HEK293 (cell line): ENCODE data around the gene NECTIN2.

Source experiments
- CTCF ChIA-PET: fragments of 350-600 bp; formaldehyde crosslinking; extraction: SDS; loops from one replicate; lab custom pipeline; 2021; ENCODE audit warnings: antibody characterized with exemption; lab: Yijun Ruan, JAX
- POLR2A ChIA-PET: fragments of 300-600 bp; formaldehyde crosslinking; extraction: SDS; loops from one replicate; lab custom pipeline; 2020; ENCODE audit warnings: antibody characterized with exemption, inconsistent platforms; lab: Yijun Ruan, JAX
- H3K27ac ChIP-seq: fragments of 200-500 bp; sonication (Bioruptor generic); 2 replicates; pipeline ENCODE4 v1.5.1; 2014; ENCODE audit warnings: low read depth, low read length, control low read depth, inconsistent platforms; ENCODE audit errors: extremely low read depth
- H3K36me3 ChIP-seq, 2 experiments: fragments of 200-500 bp in 1 of 2; sonication (Bioruptor generic) in 1 of 2; 1 replicate in 1 of 2; 2 replicates in 1 of 2; pipeline ENCODE4 v1.5.1; 2014 to 2017; ENCODE audit warnings: inconsistent platforms in 2 of 2, low read length in 2 of 2; ENCODE audit not compliant: control insufficient read depth in 2 of 2, insufficient read depth in 1 of 2
- H3K4me1 ChIP-seq: fragments of 200-500 bp; sonication (Bioruptor generic); 2 replicates; pipeline ENCODE4 v1.5.1; 2014; ENCODE audit warnings: mild to moderate bottlenecking, low read length, inconsistent platforms; ENCODE audit not compliant: control insufficient read depth, insufficient read depth
- H3K4me3 ChIP-seq: 2 replicates; pipeline ENCODE4 v1.5.1; 2011; ENCODE audit warnings: low read depth, mild to moderate bottlenecking, control low read depth, low read length, moderate library complexity
- H3K9me3 ChIP-seq: fragments of 200-500 bp; sonication (Bioruptor generic); 2 replicates; pipeline ENCODE4 v1.5.1; 2014; ENCODE audit warnings: low read depth, low read length, inconsistent platforms; ENCODE audit not compliant: control insufficient read depth, insufficient read depth
- IKZF3 ChIP-seq: fragments of 450-650 bp; IDR thresholded peaks from 2 replicates; pipeline ENCODE4 v1.5.0; 2018; ENCODE audit warnings: missing biosample characterization, mild to moderate bottlenecking, missing genetic modification characterization, moderate library complexity
- OVOL3 ChIP-seq: fragments of 450-650 bp; formaldehyde crosslinking; IDR thresholded peaks from 2 replicates; pipeline ENCODE4 v1.5.1; 2016; ENCODE audit warnings: missing biosample characterization, missing genetic modification characterization
- REST ChIP-seq: fragments of 450-650 bp; formaldehyde crosslinking; IDR thresholded peaks from 2 replicates; pipeline ENCODE4 v1.5.1; 2016; ENCODE audit warnings: missing biosample characterization, missing genetic modification characterization
- ZFP41 ChIP-seq: fragments of 450-650 bp; formaldehyde crosslinking; IDR thresholded peaks from 2 replicates; pipeline ENCODE4 v1.5.1; 2016; ENCODE audit warnings: missing biosample characterization, missing genetic modification characterization, borderline replicate concordance
- ZNF121 ChIP-seq: fragments of 450-650 bp; formaldehyde crosslinking; IDR thresholded peaks from 2 replicates; pipeline ENCODE4 v1.5.1; 2016; ENCODE audit warnings: missing biosample characterization, missing genetic modification characterization
- ZNF140 ChIP-seq: fragments of 450-650 bp; formaldehyde crosslinking; IDR thresholded peaks from 2 replicates; pipeline ENCODE4 v1.5.1; 2016; ENCODE audit warnings: missing biosample characterization, missing genetic modification characterization
- ZNF169 ChIP-seq: fragments of 450-650 bp; formaldehyde crosslinking; IDR thresholded peaks from 2 replicates; pipeline ENCODE4 v1.5.1; 2016; ENCODE audit warnings: missing biosample characterization, missing genetic modification characterization
- ZNF223 ChIP-seq: fragments of 450-650 bp; formaldehyde crosslinking; IDR thresholded peaks from 2 replicates; pipeline ENCODE4 v1.5.1; 2016; ENCODE audit warnings: missing biosample characterization, missing genetic modification characterization
- ZNF23 ChIP-seq: fragments of 450-650 bp; formaldehyde crosslinking; IDR thresholded peaks from 2 replicates; pipeline ENCODE4 v1.5.1; 2016; ENCODE audit warnings: missing biosample characterization, missing genetic modification characterization, borderline replicate concordance
- ZNF324 ChIP-seq: fragments of 450-650 bp; formaldehyde crosslinking; IDR thresholded peaks from 2 replicates; pipeline ENCODE4 v1.5.1; 2016; ENCODE audit warnings: missing biosample characterization, missing genetic modification characterization
- ZNF37A ChIP-seq: fragments of 450-650 bp; IDR thresholded peaks from 2 replicates; pipeline ENCODE4 v1.5.1; 2018; ENCODE audit warnings: missing biosample characterization, missing genetic modification characterization
- ZNF404 ChIP-seq: fragments of 450-650 bp; formaldehyde crosslinking; IDR thresholded peaks from 2 replicates; pipeline ENCODE4 v1.5.1; 2017; ENCODE audit warnings: missing biosample characterization, missing genetic modification characterization
- ZNF501 ChIP-seq: fragments of 450-650 bp; formaldehyde crosslinking; IDR thresholded peaks from 2 replicates; pipeline ENCODE4 v1.5.1; 2016; ENCODE audit warnings: missing biosample characterization, missing genetic modification characterization
- ZNF555 ChIP-seq: fragments of 450-650 bp; formaldehyde crosslinking; conservative IDR thresholded peaks from 2 replicates; pipeline ENCODE4 v1.5.1; 2017; ENCODE audit warnings: missing biosample characterization, mild to moderate bottlenecking, missing genetic modification characterization, inconsistent platforms
- ZNF626 ChIP-seq: fragments of 450-650 bp; sonication (Bioruptor Pico); formaldehyde crosslinking; IDR thresholded peaks from 2 replicates; pipeline ENCODE4 v1.5.1; 2018; ENCODE audit warnings: missing biosample characterization, missing genetic modification characterization, inconsistent platforms
- ZNF660 ChIP-seq: fragments of 450-650 bp; IDR thresholded peaks from 2 replicates; pipeline ENCODE4 v1.5.1; 2018; ENCODE audit warnings: missing biosample characterization, mild to moderate bottlenecking, missing genetic modification characterization
- ZNF843 ChIP-seq: fragments of 450-650 bp; formaldehyde crosslinking; IDR thresholded peaks from 2 replicates; pipeline ENCODE4 v1.5.1; 2016; ENCODE audit warnings: missing biosample characterization, missing genetic modification characterization
- TF ChIP-seq, protein P1 (sequence below): fragments of 450-650 bp; formaldehyde crosslinking; IDR thresholded peaks from 2 replicates; pipeline ENCODE4 v1.5.1; 2016; ENCODE audit warnings: missing biosample characterization, missing genetic modification characterization
- TF ChIP-seq, protein P2 (sequence below): fragments of 450-650 bp; formaldehyde crosslinking; IDR thresholded peaks from 2 replicates; pipeline ENCODE4 v1.5.1; 2016; ENCODE audit warnings: missing biosample characterization, missing genetic modification characterization
- TF ChIP-seq, protein P3 (sequence below): fragments of 450-650 bp; formaldehyde crosslinking; IDR thresholded peaks from 2 replicates; pipeline ENCODE4 v1.5.1; 2016; ENCODE audit warnings: missing biosample characterization, missing genetic modification characterization
- TF ChIP-seq, protein P4 (sequence below): fragments of 450-650 bp; formaldehyde crosslinking; IDR thresholded peaks from 2 replicates; pipeline ENCODE4 v1.5.1; 2016; ENCODE audit warnings: missing biosample characterization, missing genetic modification characterization

The NECTIN2 gene

GRCh38 chr19:44840811-44841210 lies 5.3 kb upstream of the NECTIN2 start:
- TF ChIP-seq, protein P1, sequence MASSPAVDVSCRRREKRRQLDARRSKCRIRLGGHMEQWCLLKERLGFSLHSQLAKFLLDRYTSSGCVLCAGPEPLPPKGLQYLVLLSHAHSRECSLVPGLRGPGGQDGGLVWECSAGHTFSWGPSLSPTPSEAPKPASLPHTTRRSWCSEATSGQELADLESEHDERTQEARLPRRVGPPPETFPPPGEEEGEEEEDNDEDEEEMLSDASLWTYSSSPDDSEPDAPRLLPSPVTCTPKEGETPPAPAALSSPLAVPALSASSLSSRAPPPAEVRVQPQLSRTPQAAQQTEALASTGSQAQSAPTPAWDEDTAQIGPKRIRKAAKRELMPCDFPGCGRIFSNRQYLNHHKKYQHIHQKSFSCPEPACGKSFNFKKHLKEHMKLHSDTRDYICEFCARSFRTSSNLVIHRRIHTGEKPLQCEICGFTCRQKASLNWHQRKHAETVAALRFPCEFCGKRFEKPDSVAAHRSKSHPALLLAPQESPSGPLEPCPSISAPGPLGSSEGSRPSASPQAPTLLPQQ: no peak
- no peak for TF ChIP-seq ZNF37A
- TF ChIP-seq REST (tag by site-specific recombination): no peak
- TF ChIP-seq ZFP41 (tag by site-specific recombination): no peak
- no peak for TF ChIP-seq ZNF660
- no peak for TF ChIP-seq ZNF501
- TF ChIP-seq ZNF140 (tag by site-specific recombination): no peak
- TF ChIP-seq IKZF3: no peak
- TF ChIP-seq ZNF626: no peak
- TF ChIP-seq ZNF324 (tag by site-specific recombination): no peak
- TF ChIP-seq, protein P2, sequence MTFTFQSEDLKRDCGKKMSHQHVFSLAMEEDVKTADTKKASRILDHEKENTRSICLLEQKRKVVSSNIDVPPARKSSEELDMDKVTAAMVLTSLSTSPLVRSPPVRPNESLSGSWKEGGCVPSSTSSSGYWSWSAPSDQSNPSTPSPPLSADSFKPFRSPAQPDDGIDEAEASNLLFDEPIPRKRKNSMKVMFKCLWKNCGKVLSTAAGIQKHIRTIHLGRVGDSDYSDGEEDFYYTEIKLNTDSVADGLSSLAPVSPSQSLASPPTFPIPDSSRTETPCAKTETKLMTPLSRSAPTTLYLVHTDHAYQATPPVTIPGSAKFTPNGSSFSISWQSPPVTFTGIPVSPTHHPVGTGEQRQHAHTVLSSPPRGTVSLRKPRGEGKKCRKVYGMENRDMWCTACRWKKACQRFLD (tag by site-specific recombination): no peak
- TF ChIP-seq, protein P3, sequence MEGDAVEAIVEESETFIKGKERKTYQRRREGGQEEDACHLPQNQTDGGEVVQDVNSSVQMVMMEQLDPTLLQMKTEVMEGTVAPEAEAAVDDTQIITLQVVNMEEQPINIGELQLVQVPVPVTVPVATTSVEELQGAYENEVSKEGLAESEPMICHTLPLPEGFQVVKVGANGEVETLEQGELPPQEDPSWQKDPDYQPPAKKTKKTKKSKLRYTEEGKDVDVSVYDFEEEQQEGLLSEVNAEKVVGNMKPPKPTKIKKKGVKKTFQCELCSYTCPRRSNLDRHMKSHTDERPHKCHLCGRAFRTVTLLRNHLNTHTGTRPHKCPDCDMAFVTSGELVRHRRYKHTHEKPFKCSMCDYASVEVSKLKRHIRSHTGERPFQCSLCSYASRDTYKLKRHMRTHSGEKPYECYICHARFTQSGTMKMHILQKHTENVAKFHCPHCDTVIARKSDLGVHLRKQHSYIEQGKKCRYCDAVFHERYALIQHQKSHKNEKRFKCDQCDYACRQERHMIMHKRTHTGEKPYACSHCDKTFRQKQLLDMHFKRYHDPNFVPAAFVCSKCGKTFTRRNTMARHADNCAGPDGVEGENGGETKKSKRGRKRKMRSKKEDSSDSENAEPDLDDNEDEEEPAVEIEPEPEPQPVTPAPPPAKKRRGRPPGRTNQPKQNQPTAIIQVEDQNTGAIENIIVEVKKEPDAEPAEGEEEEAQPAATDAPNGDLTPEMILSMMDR: no peak
- Histone ChIP-seq H3K9me3 (no peaks in the 10 kb centered on the region), H3K4me3 (no peak overlapping the region), H3K4me1 (peaks cover 5% of the 10 kb centered on the region), H3K27ac (no peak overlapping the region), H3K36me3 (no peaks in the 10 kb centered on the region)
- ChIA-PET POLR2A (interaction anchor here (0.6 kb wide), 2 partner anchors 32 to 47 kb away, joined by 3 read pairs; partner anchors contain the start of gene BCAM), CTCF (interaction anchor here (0.6 to 1.7 kb wide), 4 partner anchors 13 to 118 kb away, joined by 3 to 6 read pairs (median 3); partner anchors contain the start of gene APOE)

DNA sequence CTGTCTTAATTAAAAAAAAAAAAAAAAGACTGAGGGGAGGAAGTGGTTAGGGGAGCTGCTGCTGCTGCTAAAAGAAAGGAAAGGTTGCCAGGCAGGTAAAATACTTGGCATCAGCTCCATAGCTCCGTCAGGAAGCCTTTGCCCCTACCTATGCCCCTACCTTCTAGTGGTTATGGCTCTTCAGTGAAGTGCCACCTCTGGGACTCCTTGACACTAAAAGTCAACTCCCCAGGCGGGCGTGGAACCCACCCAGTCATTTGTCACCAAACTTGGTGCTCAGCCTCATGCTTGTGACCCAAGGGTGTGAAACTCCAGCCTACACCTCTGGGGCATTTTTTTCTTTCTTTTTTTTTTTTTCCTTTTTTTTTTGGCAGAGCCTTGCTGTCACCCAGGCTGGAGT lies 4.9 kb upstream of the NECTIN2 start:
- Histone ChIP-seq H3K4me3 (no peak overlapping the region), H3K27ac (no peak overlapping the region), H3K9me3 (no peaks in the 10 kb centered on the region), H3K36me3 (no peaks in the 10 kb centered on the region), H3K4me1 (peaks cover 5% of the 10 kb centered on the region)
- CTCF ChIA-PET: interaction anchor here (0.6 to 1.7 kb wide), 3 partner anchors 14 to 118 kb away, joined by 3 to 6 read pairs (median 3); no protein-coding TSS in a partner anchor
- POLR2A ChIA-PET: interaction anchor here (0.6 kb wide), 2 partner anchors 32 to 48 kb away, joined by 3 read pairs; partner anchors contain the start of gene BCAM
- no peak for TF ChIP-seq OVOL3 (tag by site-specific recombination)

GRCh38 chr19:44845286-44845611 lies 848 bp upstream of the NECTIN2 start:
- CTCF ChIA-PET: interaction anchor here (1.0 to 1.4 kb wide), 4 partner anchors 46 to 61 kb away, joined by 4 to 7 read pairs (median 4); no protein-coding TSS in a partner anchor
- Histone ChIP-seq H3K27ac (peak overlapping the region; percentile 64), H3K4me3 (peak overlapping the region; percentile 65), H3K36me3 (no peaks in the 10 kb centered on the region), H3K9me3 (no peaks in the 10 kb centered on the region), H3K4me1 (peaks cover 25% of the 10 kb centered on the region)
- POLR2A ChIA-PET: interaction anchor here (0.6 to 2.2 kb wide), 7 partner anchors 20 to 61 kb away, joined by 3 to 15 read pairs (median 4); partner anchors contain the start of genes BCAM and TOMM40
- TF ChIP-seq, protein P4, sequence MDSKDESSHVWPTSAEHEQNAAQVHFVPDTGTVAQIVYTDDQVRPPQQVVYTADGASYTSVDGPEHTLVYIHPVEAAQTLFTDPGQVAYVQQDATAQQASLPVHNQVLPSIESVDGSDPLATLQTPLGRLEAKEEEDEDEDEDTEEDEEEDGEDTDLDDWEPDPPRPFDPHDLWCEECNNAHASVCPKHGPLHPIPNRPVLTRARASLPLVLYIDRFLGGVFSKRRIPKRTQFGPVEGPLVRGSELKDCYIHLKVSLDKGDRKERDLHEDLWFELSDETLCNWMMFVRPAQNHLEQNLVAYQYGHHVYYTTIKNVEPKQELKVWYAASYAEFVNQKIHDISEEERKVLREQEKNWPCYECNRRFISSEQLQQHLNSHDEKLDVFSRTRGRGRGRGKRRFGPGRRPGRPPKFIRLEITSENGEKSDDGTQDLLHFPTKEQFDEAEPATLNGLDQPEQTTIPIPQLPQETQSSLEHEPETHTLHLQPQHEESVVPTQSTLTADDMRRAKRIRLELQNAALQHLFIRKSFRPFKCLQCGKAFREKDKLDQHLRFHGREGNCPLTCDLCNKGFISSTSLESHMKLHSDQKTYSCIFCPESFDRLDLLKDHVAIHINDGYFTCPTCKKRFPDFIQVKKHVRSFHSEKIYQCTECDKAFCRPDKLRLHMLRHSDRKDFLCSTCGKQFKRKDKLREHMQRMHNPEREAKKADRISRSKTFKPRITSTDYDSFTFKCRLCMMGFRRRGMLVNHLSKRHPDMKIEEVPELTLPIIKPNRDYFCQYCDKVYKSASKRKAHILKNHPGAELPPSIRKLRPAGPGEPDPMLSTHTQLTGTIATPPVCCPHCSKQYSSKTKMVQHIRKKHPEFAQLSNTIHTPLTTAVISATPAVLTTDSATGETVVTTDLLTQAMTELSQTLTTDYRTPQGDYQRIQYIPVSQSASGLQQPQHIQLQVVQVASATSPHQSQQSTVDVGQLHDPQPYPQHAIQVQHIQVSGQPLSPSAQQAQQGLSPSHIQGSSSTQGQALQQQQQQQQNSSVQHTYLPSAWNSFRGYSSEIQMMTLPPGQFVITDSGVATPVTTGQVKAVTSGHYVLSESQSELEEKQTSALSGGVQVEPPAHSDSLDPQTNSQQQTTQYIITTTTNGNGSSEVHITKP (tag by site-specific recombination): no peak
- 0 out of 2 replicates have a peak, but pooled peaks have one; percentile 0 for TF ChIP-seq ZNF843 (tag by site-specific recombination)
- no peak for TF ChIP-seq ZNF404 (tag by site-specific recombination)
- TF ChIP-seq ZNF223: no peak
- peak; percentile 82; the same call in 1 of the 2 replicates for TF ChIP-seq ZNF121 (tag by site-specific recombination)
- TF ChIP-seq ZNF169 (tag by site-specific recombination): 0 out of 2 replicates have a peak, but pooled peaks have one; percentile 4
- TF ChIP-seq ZNF23 (tag by site-specific recombination): no peak
- no peak for TF ChIP-seq ZNF555 (tag by site-specific recombination)
